ENCODE data around the gene NR3C2. TPM values are rescaled to one million over a fixed set of nuclear protein-coding genes. Genes with fewer than 3 reads are reported as not detected.

NR3C2 gene
- total and polyA plus RNA-seq, 2 experiments from 2014 or later = 1.2 to 3.0 TPM

GRCh38 chr4:148126825-148127224 is 315.4 kb downstream of the NR3C2 start:
- Histone ChIP-seq H3K79me2 (replicated peaks; ENCODE audit: insufficient read depth) (no peaks in the 10 kb centered on the region), H3K4me1 (ENCODE audit: insufficient read depth) (no peaks in the 10 kb centered on the region), H3K27ac (ENCODE audit: low read depth) (no peak overlapping the region), H4K20me1 (replicated peaks; ENCODE audit: insufficient read depth) (no peaks in the 10 kb centered on the region), H3K4me3 (no peak overlapping the region), H3K36me3 (ENCODE audit: insufficient read depth) (peaks cover 14% of the 10 kb centered on the region), H3F3A (replicated peaks; ENCODE audit: low read depth) (no peaks in the 10 kb centered on the region), H3K4me2 (no peak overlapping the region), H3K27me3 (ENCODE audit: insufficient read depth) (no peaks in the 10 kb centered on the region), H3K9me2 (ENCODE audit: insufficient read depth) (0 out of 2 replicates have a peak, but pooled peaks cover 4% of the 10 kb centered on the region), H2AFZ (no peak overlapping the region)
- ATAC-seq (no peak), DNase-seq (ENCODE audit: low spot score) (no peak)
- Mint-ChIP-seq H3K36me3 (ENCODE audit: low read depth) (peaks cover 20% of the 10 kb centered on the region), H3K4me1 (no peaks in the 10 kb centered on the region), H3K27me3 (ENCODE audit: insufficient read depth, low read depth, poor library complexity) (no peaks in the 10 kb centered on the region), H3K9me3 (peaks cover 42% of the 10 kb centered on the region), H3K27ac (no peak overlapping the region), H3K4me3 (no peak overlapping the region)
- TF ChIP-seq REST (IDR thresholded peaks at IDR 0.05; ENCODE audit: unreplicated experiment) (no peak), CTCF (conservative IDR thresholded peaks at IDR 0.05; ENCODE audit: low read depth in 2 of 2) (no peak), ZNF331 (CRISPR knock-in tag; IDR thresholded peaks at IDR 0.05; ENCODE audit: low read depth) (no peak), ZNF114 (CRISPR knock-in tag; IDR thresholded peaks at IDR 0.05) (no peak), ETS1 (IDR thresholded peaks at IDR 0.05) (no peak), EZH2 (IDR thresholded peaks at IDR 0.05; ENCODE audit: low read depth, unreplicated experiment) (no peak), ZNF462 (CRISPR knock-in tag; IDR thresholded peaks at IDR 0.05) (no peak), POLR2AphosphoS5 (IDR thresholded peaks at IDR 0.05; ENCODE audit: low read depth) (no peak), STAT1 (IDR thresholded peaks at IDR 0.05; ENCODE audit: unreplicated experiment) (no peak), NANOG (IDR thresholded peaks at IDR 0.05; ENCODE audit: borderline replicate concordance) (no peak), JUNB (IDR thresholded peaks at IDR 0.05; ENCODE audit: unreplicated experiment) (no peak), EZH2phosphoT487 (IDR thresholded peaks at IDR 0.05; ENCODE audit: unreplicated experiment) (no peak), CREB1 (CRISPR knock-in tag; IDR thresholded peaks at IDR 0.05; ENCODE audit: low read depth) (no peak)
